Right atrium auricular region (tissue), 2 donors: ENCODE results near the gene ANP32A. TPM values are rescaled to one million over a fixed set of nuclear protein-coding genes. Genes with fewer than 3 reads are reported as not detected.

Experiments used
- DNase-seq: peaks from one replicate; pipeline ENCODE4 v3.0.0-alpha.2; 2019; ENCODE audit warnings: low spot score
- H3K27ac ChIP-seq, 2 donors: fragments of 200-600 bp; sonication (generic); 1 replicate in 1 of 2; 2 replicates in 1 of 2; pipeline ENCODE4 v1.5.1; 2016 to 2019
- H3K27me3 ChIP-seq, 2 donors: fragments of 200-600 bp; sonication (generic); one replicate each; pipeline versions ENCODE4 v1.5.1 to v1.6.0; 2017 to 2019
- H3K36me3 ChIP-seq: fragments of 200-600 bp; sonication (generic); one replicate; pipeline ENCODE4 v1.5.1; 2016
- H3K4me1 ChIP-seq, 2 donors: fragments of 200-600 bp; sonication (generic); one replicate each; pipeline versions ENCODE4 v1.5.1 to v1.6.0; 2017 to 2019
- H3K4me3 ChIP-seq, 2 donors: fragments of 200-600 bp; sonication (generic); 1 replicate in 1 of 2; 2 replicates in 1 of 2; pipeline ENCODE4 v1.5.1; 2017 to 2019; ENCODE audit warnings: mild to moderate bottlenecking in 1 of 2, moderate library complexity in 1 of 2
- H3K9me3 ChIP-seq, 2 donors: fragments of 200-600 bp; sonication (generic); one replicate each; pipeline ENCODE4 v1.5.1; 2019
- CTCF ChIP-seq, 2 donors: fragments of 200-600 bp; sonication (generic); IDR thresholded peaks; one replicate each; pipeline ENCODE4 v1.5.1; 2019; ENCODE audit warnings: antibody characterized with exemption in 2 of 2
- total RNA-seq, 2 donors: library from RNA; depleted of rRNA; stranded (reverse); fragments of >200 nt; gene quantifications; one replicate each; pipeline ENCODE4 v1.1.0, GENCODE V29; 2016

Gene ANP32A
- total RNA-seq, 2 donors from 2014 or later = 60.9 to 69.2 TPM

- Histone ChIP-seq H3K27me3 (no peaks in the 10 kb centered on the region), H3K4me1 (peaks cover 0 to 27% of the 10 kb centered on the region in 2 donors), H3K27ac (no peak overlapping the region), H3K9me3 (no peaks in the 10 kb centered on the region), H3K36me3 (peaks cover 5% of the 10 kb centered on the region), H3K4me3 (no peak overlapping the region)
- DNase-seq = no peak
- TF ChIP-seq CTCF (IDR thresholded peaks at IDR 0.05) = no peak
These were observed 47.7 kb downstream of the ANP32A start for GRCh38 chr15:68773036-68773435.

GRCh38 chr15:68770216-68770615 is 50.5 kb downstream of the ANP32A start:
- H3K4me3 ChIP-seq = no peak overlapping the region
- H3K27me3 ChIP-seq = no peaks in the 10 kb centered on the region
- peaks cover 0 to 9% of the 10 kb centered on the region in 2 donors for H3K4me1 ChIP-seq
- H3K9me3 ChIP-seq = no peaks in the 10 kb centered on the region
- no peak for TF ChIP-seq CTCF (IDR thresholded peaks at IDR 0.05)
- no peaks in the 10 kb centered on the region for H3K36me3 ChIP-seq
- DNase-seq = peak; percentile 23
- H3K27ac ChIP-seq = no peak overlapping the region

GRCh38 chr15:68769702-68770101 is 51.0 kb downstream of the ANP32A start:
- Histone ChIP-seq H3K27me3 (no peaks in the 10 kb centered on the region), H3K27ac (no peak overlapping the region), H3K4me3 (no peak overlapping the region), H3K9me3 (no peaks in the 10 kb centered on the region), H3K36me3 (no peaks in the 10 kb centered on the region), H3K4me1 (peaks cover 0 to 4% of the 10 kb centered on the region in 2 donors)
- no peak for TF ChIP-seq CTCF (IDR thresholded peaks at IDR 0.05)
- peak; percentile 34 for DNase-seq

- H3K27me3 ChIP-seq = no peaks in the 10 kb centered on the region
- H3K4me3 ChIP-seq = no peak overlapping the region
- no peaks in the 10 kb centered on the region for H3K4me1 ChIP-seq
- H3K36me3 ChIP-seq = no peaks in the 10 kb centered on the region
- H3K9me3 ChIP-seq = no peaks in the 10 kb centered on the region
- no peak overlapping the region for H3K27ac ChIP-seq
- no peak for DNase-seq
- TF ChIP-seq CTCF (IDR thresholded peaks at IDR 0.05) = no peak
These were observed 52.4 kb downstream of the ANP32A start for GRCh38 chr15:68768321-68768720.

- peak; percentile 11 for DNase-seq
- H3K4me3 ChIP-seq = no peak overlapping the region
- no peaks in the 10 kb centered on the region for H3K27me3 ChIP-seq
- TF ChIP-seq CTCF (IDR thresholded peaks at IDR 0.05) = no peak
- H3K27ac ChIP-seq = no peak overlapping the region
- no peaks in the 10 kb centered on the region for H3K9me3 ChIP-seq
- H3K36me3 ChIP-seq = no peaks in the 10 kb centered on the region
- no peaks in the 10 kb centered on the region for H3K4me1 ChIP-seq
These were observed 52.9 kb downstream of the ANP32A start for GRCh38 chr15:68767833-68768232.

- H3K4me3 ChIP-seq = no peak overlapping the region
- TF ChIP-seq CTCF (IDR thresholded peaks at IDR 0.05) = no peak
- no peaks in the 10 kb centered on the region for H3K36me3 ChIP-seq
- H3K27ac ChIP-seq = no peak overlapping the region
- H3K27me3 ChIP-seq = no peaks in the 10 kb centered on the region
- DNase-seq = peak; percentile 32
- no peaks in the 10 kb centered on the region for H3K9me3 ChIP-seq
- no peaks in the 10 kb centered on the region for H3K4me1 ChIP-seq
These were observed 54.9 kb downstream of the ANP32A start for GRCh38 chr15:68765602-68766368.
